GM19025 (cell line): Measurements from ENCODE around the gene CNTROB.

Experiments
- ATAC-seq: cut with Tn5 transposase; IDR thresholded peaks from one replicate; pipeline ENCODE4 v1.9.1; 2021; ENCODE audit warnings: mild to moderate bottlenecking, low read depth, moderate library complexity; ENCODE audit not compliant: unreplicated experiment

The CNTROB gene

DNA sequence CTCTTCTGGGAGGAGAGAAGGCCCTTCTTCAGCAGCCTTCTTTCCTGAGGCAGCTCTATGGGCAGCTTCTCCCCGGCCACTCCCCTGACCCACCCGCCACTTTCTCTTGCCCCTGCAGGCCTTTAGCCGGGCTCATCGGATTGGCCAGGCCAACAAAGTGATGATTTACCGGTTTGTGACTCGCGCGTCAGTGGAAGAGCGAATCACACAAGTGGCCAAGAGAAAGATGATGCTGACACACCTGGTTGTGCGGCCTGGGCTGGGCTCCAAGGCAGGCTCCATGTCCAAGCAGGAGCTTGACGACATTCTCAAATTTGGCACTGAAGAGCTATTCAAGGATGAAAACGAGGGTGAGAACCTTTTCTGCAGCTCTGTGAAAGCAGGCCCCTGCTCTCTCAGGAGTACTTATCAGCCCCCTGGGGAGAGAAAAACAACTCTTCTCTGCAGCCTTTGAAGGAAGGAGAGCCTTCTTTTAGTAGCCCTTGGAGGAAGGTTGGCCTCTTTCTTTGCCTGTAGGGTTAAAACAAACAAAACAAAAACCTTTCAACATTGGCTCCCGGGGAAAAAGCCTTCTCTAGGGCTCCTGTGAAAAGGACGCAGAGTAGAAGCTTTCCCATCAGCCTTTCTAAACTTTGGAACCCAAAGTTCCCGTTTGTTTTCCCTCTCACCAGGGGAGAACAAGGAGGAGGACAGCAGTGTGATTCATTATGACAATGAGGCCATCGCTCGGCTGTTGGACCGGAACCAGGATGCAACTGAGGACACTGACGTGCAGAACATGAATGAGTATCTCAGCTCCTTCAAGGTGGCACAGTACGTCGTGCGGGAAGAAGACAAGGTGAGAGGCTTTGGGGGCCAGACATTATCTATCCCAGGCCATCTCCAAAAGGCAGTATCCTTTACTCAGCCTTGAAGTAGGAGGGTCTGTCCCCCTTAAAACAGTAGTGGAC lies 28.6 kb upstream of the CNTROB start:
- ATAC-seq, result no peak

DNA sequence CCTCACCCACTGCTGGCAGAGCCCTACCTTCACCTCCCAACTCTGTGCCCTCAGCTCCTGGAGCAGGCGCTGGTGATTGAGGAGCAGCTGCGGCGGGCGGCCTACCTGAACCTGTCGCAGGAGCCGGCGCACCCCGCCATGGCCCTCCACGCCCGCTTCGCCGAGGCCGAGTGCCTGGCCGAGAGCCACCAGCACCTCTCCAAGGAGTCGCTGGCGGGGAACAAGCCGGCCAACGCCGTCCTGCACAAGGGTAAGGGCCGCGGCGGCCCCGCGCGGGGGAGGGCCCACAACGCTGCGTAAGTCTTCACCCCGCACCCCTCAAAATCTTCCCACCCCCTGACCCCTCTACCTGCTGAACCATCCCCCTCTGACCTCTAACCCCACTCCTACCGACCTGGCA lies 22.9 kb upstream of the CNTROB start:
- ATAC-seq, result no peak

DNA sequence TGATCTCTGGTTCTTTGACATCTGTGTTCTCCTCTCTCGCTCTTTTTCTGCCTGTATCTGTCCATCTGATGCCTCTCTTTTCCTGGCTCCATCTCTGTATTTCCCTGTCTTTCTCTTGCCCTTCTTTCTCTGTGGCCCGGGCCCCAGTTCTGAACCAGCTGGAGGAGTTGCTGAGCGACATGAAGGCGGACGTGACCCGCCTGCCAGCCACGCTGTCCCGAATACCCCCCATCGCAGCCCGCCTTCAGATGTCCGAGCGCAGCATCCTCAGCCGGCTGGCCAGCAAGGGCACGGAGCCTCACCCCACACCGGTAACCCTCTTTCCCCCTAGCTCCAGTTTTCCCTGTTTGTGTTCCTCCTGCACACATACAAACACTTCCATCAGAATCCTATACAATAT lies 21.7 kb upstream of the CNTROB start:
- no peak for ATAC-seq

DNA sequence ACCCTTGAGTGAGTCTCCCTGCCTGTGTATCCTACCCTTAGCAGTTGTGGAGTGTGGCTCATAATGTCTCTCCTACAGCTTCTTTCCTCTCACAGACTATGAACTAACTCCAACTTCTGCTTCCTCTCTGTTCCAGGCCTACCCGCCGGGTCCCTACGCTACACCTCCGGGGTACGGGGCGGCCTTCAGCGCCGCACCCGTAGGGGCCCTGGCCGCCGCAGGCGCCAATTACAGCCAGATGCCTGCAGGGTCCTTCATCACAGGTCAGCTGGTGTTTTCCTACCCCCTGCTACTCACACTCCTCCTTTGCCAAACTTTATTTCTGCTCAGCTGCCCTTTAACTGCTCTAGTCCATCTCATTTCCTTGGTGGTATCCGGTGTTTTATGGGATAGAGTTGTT lies 21.3 kb upstream of the CNTROB start:
- no peak for ATAC-seq

DNA sequence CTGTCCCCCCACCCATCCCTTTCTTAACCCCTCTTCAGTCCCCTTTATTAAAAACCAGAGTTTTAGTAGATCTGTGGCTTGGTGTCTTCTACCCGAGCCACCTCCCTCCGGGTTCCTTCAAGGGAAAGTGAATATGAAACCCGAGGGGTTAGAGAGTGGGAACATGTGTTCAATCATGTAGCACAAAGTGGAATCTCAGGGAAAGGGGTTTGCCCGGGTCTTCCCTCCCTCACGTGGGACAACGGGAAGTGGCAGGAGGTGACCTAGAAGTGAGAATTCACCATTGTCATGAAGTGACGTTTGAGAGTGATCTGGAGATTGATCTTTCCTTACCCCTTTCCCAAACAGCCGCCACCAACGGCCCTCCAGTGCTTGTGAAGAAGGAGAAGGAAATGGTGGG lies 20.9 kb upstream of the CNTROB start:
- ATAC-seq, result no peak

DNA sequence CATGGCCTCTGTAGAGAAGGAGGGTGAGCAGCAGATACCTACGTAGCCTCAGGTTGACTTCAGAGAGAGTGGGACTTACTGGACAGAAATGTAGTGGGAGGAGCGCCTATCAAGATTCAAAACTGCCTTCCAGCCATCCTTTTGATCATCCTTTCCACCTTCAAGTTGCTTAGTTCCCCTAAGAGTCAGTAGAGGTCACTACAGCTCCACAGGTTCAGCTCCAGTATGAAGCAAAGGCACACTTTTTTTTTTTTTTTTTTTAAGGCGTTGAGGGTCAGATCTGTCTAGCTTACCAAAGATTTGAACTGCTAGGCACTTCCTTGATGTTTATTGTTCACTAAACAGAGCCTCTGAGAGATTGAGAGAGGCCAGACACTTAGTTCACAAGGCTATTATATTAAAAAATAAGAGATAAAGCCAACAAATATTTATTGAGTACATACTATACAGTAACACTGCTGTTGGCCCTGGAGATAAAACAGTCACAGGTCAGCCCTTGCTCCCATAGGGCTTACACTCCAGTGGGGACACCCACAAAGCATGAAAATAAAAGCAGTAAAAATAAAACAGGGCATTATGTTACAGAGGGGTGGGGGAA lies 19.0 kb upstream of the CNTROB start:
- ATAC-seq, result no peak

DNA sequence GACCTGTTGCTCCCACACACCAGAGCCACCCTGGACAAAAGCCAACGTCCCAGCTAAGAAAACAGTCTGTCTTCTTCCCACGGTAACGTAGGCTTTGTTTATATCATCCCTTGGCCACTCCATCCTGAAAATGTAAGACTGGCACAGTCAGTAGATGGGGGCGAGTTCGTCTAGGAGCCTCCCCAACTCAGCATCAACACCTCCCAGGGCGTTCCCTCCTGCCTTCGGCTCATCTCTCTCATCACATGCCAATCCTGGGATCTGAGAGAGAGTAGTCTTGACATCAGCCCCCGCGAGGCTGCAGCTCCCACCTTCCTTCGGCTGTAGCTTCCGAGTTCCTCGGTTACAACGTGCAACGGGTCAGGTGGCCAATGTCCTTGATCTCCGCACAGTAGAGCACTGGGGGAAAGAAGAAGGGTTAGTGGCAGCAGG lies 16.8 kb upstream of the CNTROB start:
- ATAC-seq, result no peak

DNA sequence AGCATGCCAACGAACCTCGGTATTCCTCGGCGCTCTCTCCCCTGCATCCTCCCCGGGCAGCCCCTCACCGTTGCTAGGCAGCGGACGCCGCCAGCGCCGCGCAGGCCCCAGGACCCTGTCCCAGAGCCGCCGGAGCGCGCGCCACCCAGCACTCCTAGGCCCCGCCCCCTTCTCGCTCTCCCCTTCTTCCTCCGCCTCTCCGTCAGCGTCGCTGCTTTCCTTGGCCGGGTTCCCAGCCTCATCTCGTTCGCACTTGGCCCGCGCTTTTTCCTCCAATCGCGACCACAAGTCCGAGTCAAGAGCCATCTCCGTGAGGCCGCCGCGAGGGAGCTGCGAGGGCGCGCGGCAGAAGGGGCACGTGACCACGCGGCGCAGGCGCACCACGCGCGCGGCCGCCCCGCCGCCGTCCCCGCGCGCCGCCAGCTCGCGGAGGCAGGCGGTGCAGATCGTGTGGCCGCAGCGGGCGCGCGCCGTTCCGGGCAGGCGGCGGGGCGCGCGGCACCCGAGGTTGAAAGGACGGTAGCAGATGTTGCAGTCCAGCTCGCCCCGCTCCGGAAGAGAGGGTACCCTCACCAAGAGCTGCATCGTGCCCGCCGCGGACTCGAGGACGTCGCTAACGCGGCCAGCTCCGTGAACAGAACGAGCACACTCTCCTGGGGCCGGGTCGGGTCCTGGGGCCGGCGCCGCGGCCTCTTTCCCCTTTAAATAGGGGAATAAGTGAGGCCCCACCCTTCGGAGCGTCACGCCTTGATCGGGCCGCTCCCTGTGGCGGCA lies 16.2 kb upstream of the CNTROB start, which contains the start of gene RNF227:
RNF227 (minus strand) TSS at position 679 of the 774 bp plus-strand sequence; CDS start at position 585, 94 bp downstream.
- ATAC-seq, result peak; percentile 67

DNA sequence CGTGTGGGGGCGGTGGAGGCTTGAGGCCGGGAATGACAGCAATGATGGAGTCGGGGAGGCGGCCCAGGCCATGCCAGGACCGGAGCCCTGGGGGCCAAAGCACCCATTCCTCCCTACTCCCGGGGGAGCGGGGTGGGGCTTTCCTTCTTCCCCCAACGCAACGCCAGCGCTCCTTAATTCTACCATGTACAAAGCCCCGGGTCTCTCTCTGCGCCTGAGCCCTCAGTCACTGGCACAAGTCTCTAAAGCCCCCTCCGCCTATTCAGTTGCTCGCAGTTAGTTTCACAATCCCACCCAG lies 15.7 kb upstream of the CNTROB start:
- no peak for ATAC-seq

DNA sequence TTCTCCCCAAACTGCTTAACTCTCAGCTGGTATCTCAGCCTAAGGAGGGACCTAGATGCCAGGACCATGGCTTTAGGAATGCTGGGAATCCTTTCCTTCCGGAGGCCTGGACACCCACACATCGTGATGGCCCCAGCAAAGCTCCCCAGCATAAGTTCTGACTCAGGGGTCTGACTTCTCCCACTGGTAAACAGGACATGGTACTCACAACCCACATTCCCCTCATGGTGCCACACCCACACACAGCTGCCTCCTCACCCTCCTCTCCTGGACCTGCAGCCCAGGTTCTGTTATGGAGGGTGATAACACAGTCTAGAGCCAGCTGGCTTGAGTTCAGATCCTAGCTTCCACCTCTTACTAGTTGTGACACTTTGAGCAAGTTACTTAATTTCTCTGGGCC lies 15.2 kb upstream of the CNTROB start:
- no peak for ATAC-seq

DNA sequence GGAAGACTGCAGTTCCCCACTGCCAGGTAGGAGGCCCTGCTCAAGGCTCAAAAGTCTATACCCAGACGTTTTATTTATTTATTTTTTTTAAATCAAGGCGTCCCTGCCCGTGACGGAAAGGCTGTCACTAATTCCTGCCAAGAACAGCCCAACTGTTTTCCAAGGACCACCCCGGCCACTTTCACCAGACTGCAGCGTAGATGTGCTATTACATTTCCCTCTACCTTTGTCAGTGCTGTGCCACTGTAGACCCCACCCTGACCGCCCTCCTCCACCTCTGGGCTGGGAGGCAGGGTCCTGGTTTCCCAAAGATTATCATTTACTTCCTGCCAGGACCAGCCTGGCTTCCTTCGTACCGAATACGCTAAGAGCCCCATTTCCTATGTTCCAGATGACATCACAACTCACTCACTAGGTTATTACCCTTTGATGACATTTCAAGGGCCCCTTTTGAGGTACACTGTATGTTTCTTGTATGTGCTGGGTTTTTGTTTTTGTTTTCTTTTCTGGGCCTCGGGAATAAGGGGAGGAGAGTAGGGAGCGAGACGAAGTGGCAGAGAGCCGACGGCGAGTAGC lies 9.6 kb upstream of the CNTROB start:
- ATAC-seq, result no peak

DNA sequence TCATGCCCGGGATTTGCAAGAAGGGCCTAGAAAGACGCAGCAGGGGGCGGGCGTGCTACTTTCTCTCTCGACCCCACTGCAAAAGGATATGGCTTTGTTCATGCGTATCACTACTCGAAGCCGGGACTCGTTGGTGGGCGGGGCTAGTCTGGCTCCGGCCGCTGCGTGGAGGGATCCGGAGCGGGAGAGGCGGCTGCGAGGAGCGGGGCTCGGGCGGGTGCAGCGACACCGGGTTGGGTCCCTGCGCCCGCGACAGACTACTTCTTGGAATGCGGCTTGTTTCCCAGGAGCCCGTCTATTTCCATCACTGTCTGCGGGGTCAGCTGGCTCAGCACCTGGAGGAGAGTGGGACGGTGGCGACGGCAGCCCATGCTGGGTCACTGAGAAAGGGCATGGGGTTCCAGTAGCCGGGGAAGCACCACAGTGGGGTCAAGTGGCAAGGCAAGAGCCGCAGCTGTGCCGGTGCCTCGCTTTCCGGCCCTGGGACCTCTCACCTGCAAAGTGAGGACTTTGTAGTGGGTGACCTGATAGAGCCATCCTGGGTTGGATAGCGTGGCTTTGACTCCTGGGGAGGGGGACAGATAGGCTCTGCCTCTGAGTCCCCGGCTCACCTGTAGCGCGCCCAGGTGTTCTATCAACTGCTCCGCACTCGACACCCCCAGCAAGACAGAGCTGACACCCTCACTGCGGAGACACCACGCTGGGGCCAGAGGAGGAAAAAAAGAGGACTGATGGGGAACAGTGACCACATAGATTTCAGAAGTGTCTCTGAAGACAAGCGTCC lies 9.0 kb upstream of the CNTROB start:
- no peak for ATAC-seq

DNA sequence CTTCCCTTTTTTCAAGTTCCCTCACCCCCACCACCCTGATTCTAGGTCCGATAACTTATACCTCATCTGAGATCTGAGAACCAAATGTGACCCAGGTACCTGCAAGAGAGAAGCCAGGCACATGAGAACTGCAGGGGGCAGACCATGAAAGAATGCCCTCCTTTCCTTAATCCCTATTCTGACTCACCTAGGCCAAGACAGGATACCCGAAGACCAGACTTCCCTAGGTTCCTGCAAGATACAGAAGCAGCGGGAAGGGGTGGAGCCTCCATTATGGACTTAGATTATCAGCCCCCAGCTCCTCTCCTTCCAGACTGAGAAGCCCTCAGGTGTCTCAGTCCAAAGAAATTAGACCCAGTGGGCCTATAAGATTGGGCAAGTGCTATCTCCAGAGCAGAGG lies 4.4 kb upstream of the CNTROB start:
- no peak for ATAC-seq

DNA sequence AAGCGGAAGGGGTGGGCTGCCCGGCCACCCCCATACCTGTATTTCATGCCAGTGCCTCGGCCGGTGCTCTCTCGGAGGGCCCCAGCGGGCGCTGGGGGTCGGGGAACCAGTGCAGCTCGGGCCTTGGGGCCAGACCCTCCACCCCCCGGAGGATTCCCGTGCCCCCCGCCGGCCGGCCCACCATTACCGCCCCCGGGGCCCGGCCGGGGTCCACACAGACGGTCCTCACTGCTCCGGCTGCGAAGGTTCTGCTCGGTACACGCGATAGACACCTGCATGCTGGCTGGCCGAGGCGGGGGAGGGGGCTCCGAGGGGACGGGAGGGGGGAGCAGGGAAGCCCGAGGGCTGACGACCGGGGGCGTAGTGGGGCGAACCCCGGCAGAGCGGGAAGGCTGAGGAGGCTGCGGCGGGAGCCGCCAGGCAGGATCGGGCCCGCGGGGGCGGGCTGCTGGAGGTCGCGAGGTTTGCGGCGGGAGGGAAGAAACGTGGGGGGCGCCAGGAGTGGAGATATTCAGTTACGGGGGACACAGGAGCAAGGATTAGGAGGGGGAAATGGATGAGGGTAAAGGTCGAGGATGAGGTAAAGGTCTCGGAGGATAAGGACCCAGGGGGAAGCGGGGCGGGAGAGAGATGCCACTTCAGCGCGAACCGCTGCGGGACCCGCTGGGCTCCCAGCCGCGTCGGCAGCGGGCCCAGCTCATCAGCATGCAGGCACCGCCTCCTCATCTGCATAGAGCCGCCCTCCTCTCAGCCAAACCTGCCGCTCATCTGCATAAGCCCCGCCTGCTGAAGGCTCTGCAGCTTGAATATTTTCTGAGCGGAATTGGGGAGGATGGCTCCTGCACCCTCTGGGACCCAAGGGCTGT lies 2.6 kb upstream of the CNTROB start, which contains the start of gene KCNAB3:
KCNAB3 (minus strand) TSS at position 699 of the 866 bp plus-strand sequence; CDS start at position 278, 421 bp downstream.
- no peak for ATAC-seq

DNA sequence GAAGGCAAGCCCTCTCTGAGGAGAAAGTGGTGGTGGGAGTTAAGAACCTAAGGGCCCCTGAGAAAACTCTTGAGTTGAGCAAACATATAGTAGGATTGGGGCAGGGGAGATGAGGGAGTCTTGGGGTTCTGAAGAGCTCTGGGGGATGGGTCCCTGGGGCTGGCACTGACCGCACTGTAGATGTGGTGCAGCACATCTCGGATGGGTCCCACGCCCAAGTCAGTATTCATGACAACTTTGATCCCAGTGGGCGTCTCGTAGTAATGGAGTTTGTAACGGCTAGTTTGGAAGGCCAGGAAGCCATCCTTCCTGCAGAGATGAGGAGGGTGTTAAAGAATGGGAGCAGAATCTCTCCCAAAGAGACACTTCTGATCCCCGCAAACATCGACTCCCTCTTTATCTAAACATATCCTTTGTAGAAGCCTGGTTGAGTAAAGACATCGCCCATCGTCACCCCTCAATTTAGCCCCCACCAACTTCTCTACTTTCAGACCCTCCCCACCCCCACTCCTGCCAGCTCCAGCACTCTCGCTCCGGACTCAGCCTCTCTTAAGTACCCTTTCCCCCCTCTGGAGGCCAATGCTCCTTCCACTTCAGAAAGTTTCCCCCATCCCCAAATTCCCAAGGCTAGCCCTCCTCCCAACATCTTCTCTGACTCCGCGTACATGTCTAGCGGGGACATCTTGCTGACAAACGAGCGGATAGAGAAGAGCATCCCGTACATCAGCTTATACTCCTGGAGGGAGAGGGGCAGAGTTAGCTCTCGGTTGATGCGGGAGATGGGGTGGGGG lies 970 bp upstream of the CNTROB start:
- no peak for ATAC-seq

DNA sequence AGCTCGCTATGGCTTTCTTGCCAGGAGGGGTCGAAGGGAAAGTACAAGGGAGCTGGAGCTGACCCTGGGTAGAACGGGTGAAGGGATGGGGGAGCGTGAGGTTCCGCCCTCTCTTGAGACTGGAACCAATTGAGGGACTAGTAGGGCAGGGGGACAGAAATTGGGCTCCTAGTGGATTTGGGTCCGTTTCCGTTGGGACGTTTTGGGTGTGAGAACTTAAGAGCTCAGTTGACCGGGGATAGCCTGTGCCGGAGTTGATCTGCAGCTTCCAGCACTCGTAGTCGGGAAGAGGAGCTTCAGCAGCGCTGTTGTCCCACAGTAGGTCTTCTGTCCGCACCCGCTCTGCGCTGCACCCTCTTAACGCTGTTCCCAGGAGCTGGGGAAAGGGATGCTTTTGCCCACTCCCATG lies 481 bp downstream of the CNTROB start:
- ATAC-seq, result no peak

DNA sequence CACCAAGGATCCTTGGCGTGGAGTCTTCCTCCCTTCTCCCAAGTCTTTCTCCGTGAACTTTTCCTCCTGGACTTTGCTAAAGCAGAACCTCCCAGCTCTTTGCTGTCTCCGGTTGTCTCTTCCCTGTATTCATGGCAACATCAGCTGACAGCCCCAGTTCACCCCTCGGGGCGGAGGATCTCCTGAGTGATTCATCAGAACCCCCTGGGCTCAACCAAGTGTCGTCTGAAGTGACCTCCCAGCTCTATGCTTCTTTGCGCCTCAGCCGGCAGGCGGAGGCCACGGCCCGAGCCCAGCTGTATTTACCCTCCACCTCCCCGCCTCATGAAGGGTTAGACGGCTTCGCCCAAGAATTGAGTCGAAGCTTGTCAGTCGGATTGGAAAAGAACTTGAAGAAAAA lies 943 bp downstream of the CNTROB start:
- ATAC-seq, result no peak

DNA sequence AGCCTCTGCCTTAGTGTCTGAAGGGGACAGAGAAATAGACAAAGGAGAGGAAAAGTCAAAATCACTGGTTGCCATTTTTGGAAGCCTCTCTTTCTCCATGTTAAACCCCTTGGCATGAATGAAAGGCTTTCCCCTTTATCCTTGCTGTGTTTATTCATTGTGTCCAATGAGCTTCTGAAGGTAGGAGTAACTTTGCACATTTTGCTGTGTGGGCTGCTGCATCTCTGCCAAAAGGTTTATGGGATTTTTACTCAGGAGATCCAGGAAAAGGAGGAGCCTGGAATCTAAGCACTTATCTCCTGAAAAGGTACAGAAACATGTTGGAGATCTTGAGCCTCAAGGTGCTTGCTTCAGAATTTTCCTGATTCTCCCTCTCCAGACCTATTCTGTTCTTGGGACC lies 3.9 kb downstream of the CNTROB start:
- ATAC-seq, result no peak
